Fibroblast of gingiva (primary cell): ENCODE data around the gene SEMA5A.

ENCODE experiments used
- DNase-seq: peaks from one replicate; pipeline ENCODE4 v3.0.0-alpha.2; 2011; ENCODE audit warnings: low read depth

Gene SEMA5A

DNA sequence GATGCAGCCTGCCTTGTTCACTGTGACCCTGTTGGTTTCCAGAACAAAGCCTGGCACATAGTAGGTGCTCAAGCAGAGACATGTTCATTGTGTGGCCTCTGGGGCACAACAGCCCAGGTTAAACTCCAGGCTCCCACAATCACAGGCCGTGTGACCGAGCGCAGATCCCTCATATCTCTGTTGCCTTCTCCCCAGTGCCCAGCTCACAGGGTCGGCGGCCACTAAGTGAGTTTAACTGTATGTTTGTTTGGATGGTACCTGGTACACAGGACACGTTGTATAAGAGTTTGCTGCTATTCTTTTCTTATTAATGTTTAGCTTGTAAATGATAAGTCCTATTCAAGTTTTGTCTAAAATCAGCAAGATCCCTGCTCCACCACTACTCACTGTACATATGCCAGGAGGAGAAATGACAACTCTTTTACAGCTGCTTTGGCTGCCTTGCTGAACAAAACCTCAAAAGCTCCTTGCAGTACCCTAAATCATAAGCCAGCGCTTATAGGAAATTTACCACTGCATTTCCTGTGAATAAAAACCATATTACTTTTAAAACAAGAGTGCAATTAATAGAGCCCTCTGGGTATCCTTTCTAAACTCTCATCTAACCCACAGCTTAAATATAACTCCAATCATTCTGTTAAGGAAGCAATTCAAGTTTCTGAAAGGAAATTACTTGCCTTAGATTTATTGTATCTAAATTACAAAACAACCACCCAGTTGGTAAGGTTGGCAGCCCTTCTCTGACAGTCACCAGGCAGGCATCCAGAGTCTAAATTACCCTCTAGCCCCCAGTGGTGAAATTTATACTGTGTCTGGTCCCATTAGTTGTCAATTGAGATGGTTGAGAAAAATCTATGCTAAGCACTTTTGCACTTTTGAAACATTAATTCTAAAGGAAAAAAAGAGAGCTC is 379.4 kb downstream of the SEMA5A start:
- DNase-seq = peak; percentile 78

DNA sequence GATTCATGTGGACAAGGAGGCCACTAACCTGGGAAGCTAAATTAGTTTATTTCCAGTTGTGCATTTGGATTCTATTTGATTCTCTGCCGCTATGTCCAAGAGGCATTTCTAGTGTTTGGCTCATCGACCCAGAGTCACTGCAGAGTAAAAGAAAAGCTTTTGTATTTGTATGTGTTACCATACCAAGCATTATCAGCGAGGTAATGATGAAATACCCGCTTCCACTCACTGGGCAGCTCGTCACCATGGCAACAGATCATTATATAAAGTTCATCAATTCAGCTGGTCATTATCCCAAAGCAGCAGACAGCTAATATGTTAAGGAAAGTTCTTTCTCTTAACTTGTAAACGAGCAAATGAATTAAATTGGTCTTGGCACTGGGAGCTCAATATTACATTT is 380.3 kb downstream of the SEMA5A start:
- DNase-seq = peak; percentile 21

DNA sequence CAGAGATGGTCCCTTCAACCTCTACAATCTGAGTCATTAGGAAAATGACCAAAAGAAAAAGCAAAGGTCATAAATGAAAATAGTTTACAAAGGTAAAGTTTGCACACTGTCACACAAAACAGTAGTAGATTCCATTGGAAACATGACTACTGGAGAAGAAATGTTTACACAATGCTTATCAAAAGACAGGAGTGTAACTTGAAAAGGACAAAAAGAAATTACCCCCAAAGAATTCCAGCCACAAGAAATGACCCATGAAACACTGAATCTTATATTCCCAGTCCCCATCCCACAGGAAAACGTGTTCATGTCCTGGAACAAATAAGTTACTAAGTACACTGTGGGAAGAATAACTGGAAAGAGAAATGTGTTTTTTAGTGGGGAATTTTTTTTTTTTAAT is 385.1 kb downstream of the SEMA5A start:
- no peak for DNase-seq

DNA sequence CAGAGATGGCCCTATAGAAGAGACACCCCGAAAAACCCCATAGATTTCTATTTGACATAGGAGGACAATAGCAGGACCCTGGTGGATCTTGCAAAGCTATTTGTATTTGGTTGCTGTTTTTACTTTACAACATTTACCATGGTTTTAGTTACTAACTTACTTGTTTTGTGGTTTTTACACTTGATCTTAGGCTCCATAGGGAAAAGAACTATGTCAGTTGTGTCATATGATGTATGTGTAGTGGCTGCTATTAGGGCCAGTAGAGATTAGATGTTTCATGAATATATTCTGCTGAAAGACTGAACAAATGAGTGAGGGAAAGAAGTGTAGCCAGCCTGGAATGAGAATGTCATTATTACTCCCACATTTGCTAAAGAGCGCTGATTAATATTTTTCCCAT is 388.1 kb downstream of the SEMA5A start:
- DNase-seq = no peak

DNA sequence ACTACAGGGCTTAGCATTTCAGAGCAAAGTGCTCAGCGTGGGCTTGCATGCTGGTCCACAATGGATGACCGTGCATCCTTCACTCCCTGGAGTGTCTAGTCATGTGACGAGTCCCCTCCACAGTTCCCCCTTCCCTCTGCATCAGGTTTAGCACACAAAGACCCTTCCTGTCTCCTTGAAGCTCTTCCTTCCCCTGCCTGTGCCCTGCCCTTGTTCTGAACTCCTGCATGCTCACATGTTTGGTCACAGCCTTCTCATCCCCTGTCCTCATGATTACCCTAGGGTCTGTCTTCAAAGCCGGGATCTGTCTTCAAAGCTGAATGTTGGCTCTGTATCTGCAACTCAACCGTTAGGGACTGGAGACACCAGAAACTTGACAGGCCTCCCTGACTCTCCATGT is 388.9 kb downstream of the SEMA5A start:
- DNase-seq = no peak

DNA sequence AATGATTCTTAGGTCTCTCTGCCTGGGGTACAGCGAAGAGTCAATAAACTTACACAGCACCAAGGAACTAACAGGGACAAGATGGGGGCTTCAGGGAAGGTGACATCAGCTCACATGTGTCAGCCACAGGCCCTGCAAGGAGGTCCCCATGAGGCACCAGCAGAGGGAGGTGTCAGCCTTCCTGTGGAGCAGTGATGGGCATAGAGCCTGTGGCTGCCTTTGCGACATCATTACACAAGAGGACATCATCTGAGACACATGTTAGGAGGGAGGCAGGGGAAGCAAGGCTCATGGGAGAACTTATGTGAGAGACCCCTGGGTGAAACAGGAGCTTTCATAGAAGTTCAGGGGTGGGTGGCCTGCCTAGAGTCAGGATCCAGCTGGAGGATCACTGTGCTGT is 389.6 kb downstream of the SEMA5A start:
- peak; percentile 85 for DNase-seq

DNA sequence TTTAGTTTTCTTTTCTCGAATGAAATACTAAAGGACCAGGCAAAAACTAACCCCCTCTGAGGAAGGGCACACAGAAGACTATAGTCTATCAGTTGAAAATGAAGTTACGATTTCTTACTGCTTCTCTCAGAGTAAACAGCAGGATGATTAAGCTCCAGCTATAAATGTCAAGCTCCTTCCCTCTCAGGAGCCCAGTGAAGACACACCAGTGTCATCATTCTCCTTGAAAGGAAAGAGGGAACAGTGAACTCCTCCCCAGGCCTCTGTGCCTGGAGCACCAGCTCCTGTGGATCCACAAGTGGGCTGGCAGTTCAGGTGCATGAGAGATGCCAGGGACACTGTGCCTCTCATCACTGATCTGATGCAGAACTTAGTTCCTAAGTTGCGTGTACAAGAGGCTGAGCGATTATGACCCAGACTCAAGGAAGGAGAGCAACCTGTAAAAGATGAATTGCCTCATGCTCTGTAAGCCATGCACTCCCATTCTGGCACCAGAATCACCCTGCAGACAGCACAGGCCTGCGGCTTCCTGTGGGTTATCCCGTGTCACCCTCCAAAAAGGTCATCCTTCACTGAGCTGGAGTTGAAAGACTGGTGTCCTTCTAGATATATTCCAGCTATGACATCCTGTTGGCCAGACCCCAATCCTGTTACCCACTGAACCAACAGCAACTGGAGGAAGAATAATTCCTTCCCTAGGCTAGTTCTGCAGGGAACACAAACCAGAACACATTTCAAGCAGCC is 394.0 kb downstream of the SEMA5A start:
- DNase-seq = no peak

DNA sequence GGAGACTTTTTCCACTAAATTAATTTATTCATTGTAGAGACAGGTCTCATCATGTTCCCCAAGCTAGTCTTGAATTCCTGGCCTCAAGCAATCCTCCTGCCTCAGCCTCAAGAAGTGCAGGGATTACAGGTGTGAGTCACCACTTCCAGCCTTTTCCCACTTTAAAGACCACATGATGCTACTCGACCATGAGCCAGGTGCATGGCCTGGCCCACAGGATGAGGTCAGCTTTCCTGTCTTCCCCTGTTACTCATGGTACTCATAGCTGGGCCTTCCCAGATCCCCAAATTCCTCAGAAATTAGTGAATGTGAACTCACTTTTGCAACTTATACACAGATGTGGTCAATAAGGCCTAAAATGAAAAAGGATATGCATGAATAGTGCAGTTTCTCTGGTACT is 395.9 kb downstream of the SEMA5A start:
- DNase-seq = peak; percentile 8

DNA sequence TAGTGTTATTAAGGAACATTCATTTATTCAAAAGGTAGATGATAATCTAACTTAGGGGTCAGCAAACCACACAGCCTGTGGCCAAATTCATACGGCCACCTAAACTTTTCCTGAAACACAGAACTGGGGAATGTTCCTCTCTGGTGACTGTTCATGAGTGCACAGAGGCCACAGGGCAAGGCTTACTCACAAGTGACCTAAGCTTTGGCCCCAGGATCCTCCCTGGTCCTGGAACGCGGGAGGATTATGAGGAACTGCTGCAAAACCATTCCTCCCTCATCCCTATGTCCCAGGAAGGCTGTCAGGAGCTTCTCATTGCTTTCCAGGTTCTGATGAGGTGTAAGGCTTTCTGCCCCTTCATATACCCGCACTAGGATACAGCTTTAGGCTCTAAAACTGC is 397.6 kb downstream of the SEMA5A start:
- no peak for DNase-seq

DNA sequence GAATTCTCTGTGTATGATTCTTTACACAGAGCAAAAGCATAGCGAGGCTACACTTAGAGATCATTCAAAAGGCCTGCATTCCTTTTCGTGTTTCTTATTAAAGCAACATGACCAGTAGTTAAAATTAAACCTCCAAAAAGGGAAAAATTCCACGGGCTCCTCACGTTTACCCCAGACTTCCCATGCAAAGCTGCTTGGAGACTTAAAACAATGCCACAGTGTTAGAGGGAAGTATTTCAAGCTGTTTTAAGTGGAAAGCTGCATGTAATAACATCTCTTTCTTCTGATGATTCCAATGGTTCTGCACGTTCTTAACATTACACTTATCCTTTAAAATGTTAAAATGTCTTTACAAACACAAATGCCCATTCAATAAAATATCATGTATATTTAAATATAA is 405.2 kb downstream of the SEMA5A start:
- no peak for DNase-seq

DNA sequence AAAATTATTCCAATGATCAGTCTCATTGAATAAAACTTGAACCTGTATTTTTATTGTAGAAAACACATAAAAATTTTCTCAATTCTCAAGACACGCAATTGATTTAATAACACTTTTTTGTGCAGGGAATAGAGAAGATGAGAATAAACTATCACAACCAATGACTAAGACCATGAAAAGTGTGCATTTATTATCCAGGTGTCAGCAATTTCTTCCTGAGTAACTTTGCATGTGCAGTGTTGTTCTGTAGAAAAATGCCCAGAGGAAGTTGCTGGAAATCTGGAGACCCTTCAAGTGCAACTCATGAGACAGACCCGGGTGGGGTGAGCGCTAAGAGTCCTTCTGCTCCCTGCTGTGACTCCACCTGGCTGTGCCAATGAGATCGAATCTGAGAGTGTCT is 405.7 kb downstream of the SEMA5A start:
- no peak for DNase-seq

DNA sequence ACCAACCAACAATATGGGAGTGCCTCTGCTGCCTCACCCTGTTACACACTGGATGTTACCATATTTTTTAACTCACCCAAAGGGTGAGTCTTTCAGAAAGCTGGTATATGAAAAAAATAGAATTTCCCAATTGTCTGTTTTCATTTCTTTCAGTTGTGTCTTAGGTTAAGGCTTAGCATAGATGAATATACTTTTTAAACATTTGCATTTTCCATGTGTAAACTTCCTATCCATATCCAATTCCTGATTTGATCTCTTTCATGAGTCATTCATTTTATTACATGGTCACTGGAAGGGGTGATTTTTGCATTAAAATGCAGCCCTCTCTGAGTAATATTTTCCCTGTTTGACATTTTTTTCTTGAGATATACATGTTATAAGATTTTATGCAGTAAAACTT is 406.5 kb downstream of the SEMA5A start:
- DNase-seq = no peak

DNA sequence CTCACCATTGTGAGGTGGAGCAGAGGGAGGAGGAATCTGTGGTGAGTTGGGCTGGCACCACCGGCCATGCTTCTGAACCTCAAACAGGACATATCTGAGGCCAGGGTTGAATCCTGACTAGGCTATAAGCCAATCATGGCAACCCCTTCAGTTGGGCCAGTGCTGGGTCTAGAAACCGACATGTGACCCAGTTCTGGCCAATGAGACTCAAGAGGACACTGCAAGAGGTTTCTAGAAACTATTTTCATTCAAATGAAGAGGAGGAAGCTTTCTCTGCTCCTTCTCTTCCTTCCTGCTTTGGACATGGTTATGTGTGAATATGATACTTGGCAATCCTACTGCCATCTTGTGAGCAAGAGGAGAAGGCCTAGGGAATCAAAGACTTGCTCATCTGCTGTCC is 417.7 kb downstream of the SEMA5A start:
- no peak for DNase-seq

DNA sequence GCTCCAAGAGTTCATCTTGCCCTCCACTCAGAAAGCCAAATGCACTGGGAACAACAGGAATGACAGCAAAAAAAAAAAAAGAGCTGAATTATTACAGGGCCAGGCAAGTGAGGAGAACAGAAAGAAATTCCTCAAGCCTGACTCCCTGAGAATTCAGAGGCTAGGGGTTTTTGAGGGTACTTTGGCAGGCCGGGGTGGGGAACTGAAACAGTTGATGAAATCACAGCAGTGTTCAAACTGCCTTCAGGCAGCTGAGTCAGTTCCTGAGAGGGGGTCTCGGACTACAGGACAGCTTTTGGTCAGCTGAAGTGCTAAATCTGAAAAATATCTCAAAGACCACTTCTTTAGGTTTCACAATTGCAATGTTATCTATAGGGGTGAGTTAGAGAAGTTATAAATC is 419.4 kb downstream of the SEMA5A start:
- no peak for DNase-seq

DNA sequence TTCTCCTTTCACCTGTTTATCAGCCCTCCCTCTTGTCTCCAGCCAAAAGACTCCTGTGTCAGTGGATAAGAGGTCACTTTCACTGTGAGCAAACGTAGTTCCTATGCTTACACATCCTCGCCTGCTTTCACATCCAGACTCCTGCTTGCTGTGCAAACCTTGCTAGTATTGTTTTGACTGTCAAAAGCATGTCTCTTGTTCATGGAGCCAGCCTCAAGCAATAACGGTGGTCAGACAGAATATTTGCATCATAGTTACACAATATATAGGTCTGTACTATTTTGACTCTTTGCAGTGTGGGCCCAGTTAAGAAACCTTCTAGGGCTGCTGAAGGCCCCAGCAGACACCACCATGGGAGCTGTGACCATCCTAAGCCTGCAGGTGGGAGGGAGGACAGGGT is 420.0 kb downstream of the SEMA5A start:
- no peak for DNase-seq

DNA sequence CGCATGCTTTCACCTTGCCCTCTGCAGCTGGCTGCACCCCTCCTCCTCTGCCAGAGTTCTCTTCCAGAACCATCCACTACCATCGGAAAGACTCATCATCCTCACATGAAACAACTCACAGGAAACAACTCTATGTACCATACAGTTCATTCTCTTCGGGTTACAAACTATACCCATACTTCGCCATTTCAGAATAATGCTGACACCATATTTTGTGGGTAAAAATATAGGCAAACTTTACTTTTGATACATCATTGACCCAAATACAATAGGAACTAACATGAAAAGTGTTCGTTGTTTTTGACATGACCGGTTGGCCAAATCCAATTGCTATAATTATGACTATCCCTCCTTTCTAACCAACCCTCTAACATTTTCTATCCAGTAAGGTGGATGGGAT is 421.0 kb downstream of the SEMA5A start:
- DNase-seq = no peak

DNA sequence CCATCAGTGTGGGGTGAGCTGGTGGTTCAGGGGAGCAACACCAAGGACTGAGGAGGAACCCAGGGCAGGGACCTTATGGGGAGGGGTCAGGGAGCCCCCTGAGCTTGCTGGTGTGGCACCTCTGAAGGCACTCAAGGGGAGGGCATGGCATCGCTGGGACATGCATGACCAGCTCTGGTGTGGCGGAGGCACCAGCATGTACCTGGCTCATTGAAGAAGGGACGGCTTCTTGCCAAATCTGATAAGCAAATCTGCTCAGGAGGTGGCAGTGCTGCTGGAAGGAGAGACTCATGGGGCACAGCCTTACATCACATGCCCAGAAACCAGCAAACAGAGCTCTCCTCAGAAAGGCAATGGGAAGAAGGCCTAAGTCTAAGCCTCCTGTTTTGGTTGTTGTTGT is 421.8 kb downstream of the SEMA5A start:
- no peak for DNase-seq

DNA sequence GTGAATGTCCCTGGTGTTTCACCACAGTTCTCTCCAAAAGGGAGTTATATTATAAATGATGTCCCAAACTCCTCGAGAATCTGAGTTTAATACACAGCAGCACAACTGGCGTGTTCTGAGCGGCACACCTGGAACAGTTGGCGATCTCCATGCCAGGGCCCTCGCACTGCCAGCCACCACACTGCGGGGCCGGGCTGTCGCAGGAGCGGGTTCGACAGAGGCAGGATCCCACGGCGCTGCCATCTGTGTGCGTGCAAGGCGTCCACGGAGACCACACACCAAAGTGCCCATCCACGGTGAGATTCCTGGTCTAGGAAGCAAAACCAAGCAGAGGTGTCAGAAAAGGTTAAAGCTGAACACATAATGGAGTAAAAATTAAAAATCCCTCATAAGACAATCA is 423.3 kb downstream of the SEMA5A start:
- no peak for DNase-seq

DNA sequence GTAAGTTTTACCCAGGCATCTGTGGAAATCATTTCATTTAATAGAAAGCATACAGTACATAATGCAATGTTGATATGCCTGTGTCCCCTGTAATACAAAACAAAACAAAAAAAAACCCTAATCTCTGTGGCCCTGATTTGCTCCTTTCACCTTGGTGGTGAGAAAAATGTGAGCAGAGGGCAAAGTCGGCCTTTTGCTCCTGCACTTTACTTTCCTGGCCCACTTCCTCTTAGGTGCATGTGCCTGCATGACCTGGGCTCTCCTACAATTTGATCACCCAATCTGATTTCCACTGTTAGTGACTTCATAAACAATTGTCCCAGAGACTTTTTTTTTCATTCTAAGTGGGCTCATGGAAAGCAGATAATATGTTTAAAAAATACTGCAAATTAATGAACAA is 424.3 kb downstream of the SEMA5A start:
- DNase-seq = no peak

DNA sequence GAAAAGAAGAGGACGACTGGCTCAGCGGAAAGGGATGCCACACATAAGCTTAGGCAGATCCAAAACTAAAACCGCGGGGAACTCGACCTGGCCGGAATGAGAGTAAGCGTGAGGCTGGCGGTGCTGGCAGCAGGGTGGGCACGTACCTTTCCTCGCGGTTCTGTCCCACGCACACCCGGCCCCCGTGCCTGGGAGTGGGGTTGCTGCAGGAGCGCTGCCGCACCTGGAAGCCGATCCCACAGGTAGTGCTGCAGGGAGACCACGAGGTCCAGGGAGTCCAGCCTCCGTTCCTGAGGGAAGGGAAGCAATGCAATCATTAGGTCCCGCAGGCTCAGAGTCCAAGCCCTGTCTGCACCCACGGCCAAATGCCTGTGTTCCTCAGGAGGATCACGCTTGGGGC is 427.0 kb downstream of the SEMA5A start:
- DNase-seq = no peak

DNA sequence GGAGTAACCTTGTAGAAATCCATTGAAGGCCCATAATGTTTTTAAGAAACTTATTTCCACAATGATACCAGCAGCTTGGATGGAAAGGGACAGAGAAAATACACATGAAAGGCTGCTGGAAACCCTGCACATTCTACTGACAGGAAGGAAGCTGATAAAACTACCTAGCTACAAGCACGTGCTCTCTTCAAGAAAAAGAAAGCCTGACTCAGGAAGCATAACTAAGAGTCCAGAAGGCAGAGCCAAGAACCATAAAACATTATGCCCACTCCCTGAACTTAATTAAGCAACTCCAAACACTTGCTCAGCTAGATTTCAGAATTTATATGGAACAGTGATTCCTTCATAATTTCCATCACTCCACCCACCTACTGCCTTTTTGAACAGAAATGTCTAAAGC is 430.8 kb downstream of the SEMA5A start:
- no peak for DNase-seq

DNA sequence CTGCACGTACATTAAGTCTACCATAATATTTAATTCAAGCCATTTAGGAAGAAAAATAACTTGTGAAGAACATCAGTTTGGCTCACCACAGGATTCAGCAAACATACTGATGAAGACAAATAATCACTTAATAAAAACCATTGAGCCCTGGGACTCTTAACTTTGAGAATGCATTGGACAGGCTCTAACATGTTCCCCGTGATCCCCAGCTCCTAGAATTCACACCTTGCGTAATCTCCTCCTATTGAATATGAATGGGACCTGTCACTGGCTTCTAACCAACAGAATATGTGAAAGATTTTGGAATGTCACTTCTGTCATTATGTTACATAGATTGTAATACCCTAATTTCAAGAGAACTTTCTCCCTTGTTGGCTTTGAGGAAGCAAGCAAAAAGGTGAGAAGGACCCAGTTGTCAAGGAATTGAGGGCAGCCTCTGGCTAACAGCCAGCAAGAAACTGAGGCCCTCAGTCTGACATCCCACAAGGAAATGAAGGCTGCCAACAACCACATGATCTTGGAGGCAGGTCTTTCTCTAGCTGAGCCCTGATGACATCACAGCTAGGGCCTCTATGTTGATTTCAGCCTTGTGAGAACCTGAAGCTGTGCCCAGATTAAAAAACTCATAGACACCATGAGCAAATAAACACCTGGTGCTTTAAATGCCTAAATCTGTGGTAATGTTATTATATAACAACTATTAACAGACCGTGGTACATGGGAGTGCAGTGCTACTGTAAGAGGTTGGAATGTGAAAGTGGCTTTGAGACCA is 433.2 kb downstream of the SEMA5A start:
- no peak for DNase-seq

DNA sequence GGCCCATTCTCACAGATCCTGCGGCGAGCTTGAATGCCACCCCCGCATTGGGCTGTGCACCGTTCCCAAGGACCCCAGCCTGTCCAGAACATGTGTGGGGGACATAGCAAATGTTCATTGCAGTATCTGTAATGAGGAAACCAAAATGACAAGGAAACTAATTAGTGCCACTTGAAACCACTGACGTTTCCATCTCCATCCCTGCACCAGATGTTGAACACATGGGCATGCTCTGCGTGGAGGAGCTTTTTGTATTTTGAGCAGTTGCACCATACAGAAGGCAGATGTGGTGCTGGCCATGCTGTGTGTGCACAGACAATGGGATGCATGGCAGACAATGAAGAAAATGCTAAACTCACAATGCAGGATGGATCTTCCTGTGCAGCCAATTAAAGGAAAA is 437.7 kb downstream of the SEMA5A start:
- DNase-seq = peak; percentile 71
